Iris pigment epithelial cell (primary cell): Measurements from ENCODE around the gene TMEM42.

Source experiments
- DNase-seq: peaks from one replicate; pipeline ENCODE4 v3.0.0-alpha.2; 2011; ENCODE audit warnings: low read depth

Gene TMEM42

GRCh38 chr3:44910693-44911092 is 49.0 kb downstream of the TMEM42 start:
- no peak for DNase-seq

- peak; percentile 61 for DNase-seq
These were observed 52.3 kb downstream of the TMEM42 start for GRCh38 chr3:44913868-44914468.

GRCh38 chr3:44914936-44915335 is 53.2 kb downstream of the TMEM42 start:
- DNase-seq, result peak; percentile 14
